HG03066 (cell line): Measurements from ENCODE around the gene C8A.

Experiments
- ATAC-seq: cut with Tn5 transposase; IDR thresholded peaks from one replicate; pipeline ENCODE4 v1.9.1; 2021; ENCODE audit warnings: low read depth; ENCODE audit not compliant: unreplicated experiment

C8A gene

GRCh38 chr1:56854521-56855099 lies at the start of gene C8A:
Gene C8A (plus strand): TSS chr1:56854797. CDS start chr1:56854902, 105 bp downstream.
- ATAC-seq = no peak

- no peak for ATAC-seq
Measured at GRCh38 chr1:56806804-56807203, 47.8 kb upstream of the C8A start.

- no peak for ATAC-seq
Measured at GRCh38 chr1:56808410-56808809, 46.2 kb upstream of the C8A start.

- no peak for ATAC-seq
Measured at GRCh38 chr1:56811331-56811730, 43.3 kb upstream of the C8A start.

GRCh38 chr1:56814205-56814604 lies 40.4 kb upstream of the C8A start:
- ATAC-seq = no peak

- no peak for ATAC-seq
Measured at GRCh38 chr1:56816264-56816663, 38.3 kb upstream of the C8A start.

- ATAC-seq = no peak
Measured at GRCh38 chr1:56816909-56817308, 37.7 kb upstream of the C8A start.

GRCh38 chr1:56817716-56818463 lies 36.7 kb upstream of the C8A start:
- no peak for ATAC-seq

- no peak for ATAC-seq
Measured at GRCh38 chr1:56819387-56819899, 35.2 kb upstream of the C8A start, which contains the start of gene FYB2. Gene FYB2 (minus strand): TSS chr1:56819404. CDS start chr1:56819290, 114 bp downstream.

GRCh38 chr1:56820755-56821461 lies 33.7 kb upstream of the C8A start:
- peak; percentile 78 for ATAC-seq

GRCh38 chr1:56821462-56821797 lies 33.2 kb upstream of the C8A start:
- ATAC-seq = no peak

GRCh38 chr1:56824271-56824670 lies 30.3 kb upstream of the C8A start:
- no peak for ATAC-seq

GRCh38 chr1:56824938-56825337 lies 29.7 kb upstream of the C8A start:
- no peak for ATAC-seq

- no peak for ATAC-seq
Measured at GRCh38 chr1:56825436-56825835, 29.2 kb upstream of the C8A start.

GRCh38 chr1:56827711-56828110 lies 26.9 kb upstream of the C8A start:
- ATAC-seq = no peak

- no peak for ATAC-seq
Measured at GRCh38 chr1:56830052-56830451, 24.5 kb upstream of the C8A start.

- ATAC-seq = peak; percentile 83
Measured at GRCh38 chr1:56831871-56832693, 22.5 kb upstream of the C8A start.

- no peak for ATAC-seq
Measured at GRCh38 chr1:56833088-56833487, 21.5 kb upstream of the C8A start.

- ATAC-seq = no peak
Measured at GRCh38 chr1:56834137-56834900, 20.3 kb upstream of the C8A start.

- no peak for ATAC-seq
Measured at GRCh38 chr1:56835657-56836056, 18.9 kb upstream of the C8A start.
